GM13976 (cell line): Measurements from ENCODE around the gene MALAT1.

ENCODE experiments used
- DNase-seq: peaks from one replicate; pipeline ENCODE4 v3.0.0; 2012; ENCODE audit warnings: low spot score
- CTCF ChIP-seq: IDR thresholded peaks from 2 replicates; pipeline ENCODE4 v1.5.1; 2012; ENCODE audit warnings: borderline replicate concordance, mild to moderate bottlenecking; ENCODE audit not compliant: insufficient read depth; ENCODE audit errors: extremely low read depth, missing control alignments, control extremely low read depth
- in situ Hi-C: fragments of 300-500 bp; cut with MboI; formaldehyde crosslinking; loops from one replicate; pipeline ENCODE4 v1.12.0; 2022; ENCODE audit warnings: low sequenced_read_pairs, mixed read lengths, inconsistent platforms; ENCODE audit not compliant: unreplicated experiment

The MALAT1 gene

GRCh38 chr11:65546217-65546958, 47.5 kb downstream of the MALAT1 start:
- peak; percentile 99 for DNase-seq
- no peak for TF ChIP-seq CTCF
- in situ Hi-C loops = no loop called here

GRCh38 chr11:65547446-65548125, 48.7 kb downstream of the MALAT1 start:
- no peak for TF ChIP-seq CTCF
- DNase-seq = no peak
- in situ Hi-C loops = no loop called here

GRCh38 chr11:65548395-65548794, 49.5 kb downstream of the MALAT1 start:
- in situ Hi-C loops = no loop called here
- no peak for DNase-seq
- TF ChIP-seq CTCF = no peak

- no peak for TF ChIP-seq CTCF
- in situ Hi-C loops = no loop called here
- no peak for DNase-seq
Measured at GRCh38 chr11:65549096-65549495, 50.3 kb downstream of the MALAT1 start.

GRCh38 chr11:65551572-65552387, 52.9 kb downstream of the MALAT1 start:
- in situ Hi-C loops = no loop called here
- DNase-seq = peak; percentile 76
- peak; percentile 72 for TF ChIP-seq CTCF

GRCh38 chr11:65552388-65552951, 53.6 kb downstream of the MALAT1 start:
- no peak for TF ChIP-seq CTCF
- in situ Hi-C loops = no loop called here
- no peak for DNase-seq
